Prostate gland (tissue), 2 donors: ENCODE measurements around the gene PCSK6.

Experiments
- CTCF ChIP-seq, 4 experiments: fragments of 200-600 bp in 2 of 4; fragments of 450-650 bp in 2 of 4; sonication (generic) in 2 of 4; IDR thresholded peaks; 1 replicate in 3 of 4; 2 replicates in 1 of 4; pipeline ENCODE4 v1.5.1; 2016 to 2019; ENCODE audit warnings: antibody characterized with exemption in 4 of 4, mild to moderate bottlenecking in 2 of 4, moderate library complexity in 2 of 4
- POLR2A ChIP-seq: fragments of 450-650 bp; IDR thresholded peaks from one replicate; pipeline ENCODE4 v1.6.1; 2016; ENCODE audit warnings: antibody characterized with exemption, mild to moderate bottlenecking

GRCh38 chr15:101358895-101359294 lies 130.6 kb downstream of the PCSK6 start:
- TF ChIP-seq POLR2A (no peak), CTCF (IDR thresholded peaks at IDR 0.05) (no peak)
